ENCODE data around the gene C14orf39. TPM values are rescaled to one million over a fixed set of nuclear protein-coding genes. Genes with fewer than 3 reads are reported as not detected.

C14orf39 gene
- total RNA-seq, 4 donors from 2014 or later, result 0.33 to 3.7 (median 1.9) TPM

- no peak for TF ChIP-seq CTCF (IDR thresholded peaks at IDR 0.05; ENCODE audit: low read depth)
These were observed 21.3 kb upstream of the C14orf39 start for GRCh38 chr14:60506985-60507829.

GRCh38 chr14:60506462-60506984 is 20.7 kb upstream of the C14orf39 start:
- no peak for TF ChIP-seq CTCF (IDR thresholded peaks at IDR 0.05; ENCODE audit: low read depth)

DNA sequence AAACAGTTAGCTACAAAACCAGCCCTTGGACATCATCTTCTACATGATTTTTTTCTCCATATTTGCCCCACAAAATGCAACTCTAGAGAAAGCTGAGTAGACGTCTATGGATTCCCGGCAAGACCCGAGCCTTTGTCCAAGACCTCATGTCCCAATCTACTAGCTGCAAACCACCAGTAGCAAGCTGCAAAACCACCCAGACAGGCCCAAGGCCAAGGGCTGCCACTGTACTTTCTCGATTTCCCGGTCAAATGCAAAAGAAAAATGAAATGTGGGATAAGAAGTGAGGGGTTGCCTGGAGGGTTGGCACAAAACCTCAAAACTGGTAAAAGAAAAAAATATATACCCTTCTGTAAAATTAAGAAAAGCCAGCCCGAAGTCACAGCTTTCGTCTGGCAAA is 20.1 kb upstream of the C14orf39 start:
- TF ChIP-seq CTCF (IDR thresholded peaks at IDR 0.05; ENCODE audit: low read depth), result no peak

- TF ChIP-seq CTCF (IDR thresholded peaks at IDR 0.05; ENCODE audit: low read depth), result no peak
These were observed 19.6 kb upstream of the C14orf39 start for GRCh38 chr14:60505448-60505847.

DNA sequence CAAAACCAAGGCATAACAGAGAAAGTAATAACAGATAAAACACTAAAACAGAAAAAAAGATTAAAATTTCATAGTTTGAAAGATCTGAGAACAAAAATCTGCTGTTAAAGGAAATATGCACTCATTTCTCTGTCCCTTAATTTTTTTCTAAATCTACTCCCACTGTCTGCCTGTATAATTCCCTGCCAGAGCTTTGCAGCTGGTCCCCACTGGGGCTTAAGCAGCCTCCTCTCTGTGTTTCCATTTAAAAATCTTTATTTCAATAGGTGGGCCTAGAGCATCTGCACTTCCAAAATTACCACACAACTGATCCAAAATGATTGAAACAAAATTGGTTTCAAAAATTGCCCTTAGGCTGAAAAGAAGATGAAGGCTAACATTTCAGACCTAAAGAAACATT is 16.7 kb upstream of the C14orf39 start:
- TF ChIP-seq CTCF (IDR thresholded peaks at IDR 0.05; ENCODE audit: low read depth), result no peak

GRCh38 chr14:60495946-60496345 is 10.1 kb upstream of the C14orf39 start:
- no peak for TF ChIP-seq CTCF (IDR thresholded peaks at IDR 0.05; ENCODE audit: low read depth)

GRCh38 chr14:60490270-60490669 is 4.4 kb upstream of the C14orf39 start:
- TF ChIP-seq CTCF (IDR thresholded peaks at IDR 0.05; ENCODE audit: low read depth), result no peak

Data from subcutaneous adipose tissue (tissue), 4 donors.